ENCODE data around the gene DENND4B.

Gene DENND4B

GRCh38 chr1:153880962-153881361 is 65.6 kb downstream of the DENND4B start:
- DNase-seq: peak; percentile 96

DNA sequence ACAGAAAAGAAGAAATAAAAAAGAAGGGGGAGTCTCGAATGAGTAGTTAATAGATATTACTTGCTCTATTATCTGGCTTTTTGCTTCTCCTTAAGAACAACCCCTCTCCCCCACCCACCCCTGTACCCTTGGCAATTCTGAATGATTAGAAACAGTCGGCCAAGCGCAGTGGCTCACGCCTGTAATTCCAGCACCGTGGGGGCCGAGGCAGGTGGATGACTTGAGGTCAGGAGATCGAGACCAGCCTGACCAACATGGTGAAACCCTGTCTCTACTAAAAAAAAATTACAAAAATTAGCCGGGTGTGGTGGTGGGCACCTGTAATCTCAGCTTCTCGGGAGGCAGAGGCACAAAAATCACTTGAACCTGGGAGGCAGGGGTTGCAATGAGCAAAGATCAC is 66.5 kb downstream of the DENND4B start:
- DNase-seq: no peak
